Large intestine (tissue), 3 donors: ENCODE results near the gene MARK1. TPM values are rescaled to one million over a fixed set of nuclear protein-coding genes. Genes with fewer than 3 reads are reported as not detected.

Experiments
- DNase-seq, 2 donors: peaks; one replicate each; pipeline versions ENCODE4 v3.0.0 to v3.0.0-alpha.2; 2013
- H3K27ac ChIP-seq: one replicate; pipeline ENCODE4 v1.5.1; 2013; ENCODE audit warnings: low read length
- H3K27me3 ChIP-seq: 2 replicates; pipeline ENCODE4 v1.6.1; 2013; ENCODE audit warnings: low read length; ENCODE audit not compliant: control insufficient read depth, insufficient read depth
- H3K36me3 ChIP-seq: 2 replicates; pipeline ENCODE4 v1.6.1; 2013; ENCODE audit warnings: low read length; ENCODE audit not compliant: control insufficient read depth, insufficient read depth
- H3K4me1 ChIP-seq: one replicate; pipeline ENCODE4 v1.6.1; 2013; ENCODE audit warnings: low read length; ENCODE audit not compliant: control insufficient read depth, insufficient read depth
- H3K4me3 ChIP-seq: one replicate; pipeline ENCODE4 v1.5.1; 2013; ENCODE audit warnings: low read length
- H3K9me3 ChIP-seq: one replicate; pipeline ENCODE4 v1.6.1; 2013; ENCODE audit warnings: mild to moderate bottlenecking, low read depth, low read length, moderate library complexity; ENCODE audit not compliant: control insufficient read depth
- WGBS: methylation state at CpG from one replicate; pipeline ENCODE4 v1.1.5; 2013; ENCODE audit warnings: low lambda C conversion rate; ENCODE audit not compliant: insufficient coverage; 5-methylcytosine and 5-hydroxymethylcytosine counted together
- polyA plus RNA-seq: library from polyadenylated mRNA; unstranded; fragments of 120-200 nt; gene quantifications from one replicate; pipeline ENCODE4 v1.2.1, GENCODE V29; 2013

Gene MARK1
- polyA plus RNA-seq, 1 donor: 3.9 TPM

GRCh38 chr1:220689666-220690065 lies 161.7 kb downstream of the MARK1 start:
- Histone ChIP-seq H3K9me3 (no peaks in the 10 kb centered on the region), H3K27ac (no peak overlapping the region), H3K4me1 (peaks cover 3% of the 10 kb centered on the region), H3K4me3 (peak overlapping the region; percentile 94), H3K27me3 (no peaks in the 10 kb centered on the region), H3K36me3 (no peaks in the 10 kb centered on the region)
- WGBS: 50% methylated on average over 2 of the region's 14 CpGs
- DNase-seq: no peak

- no peaks in the 10 kb centered on the region for H3K9me3 ChIP-seq
- no CpG with 5 or more reads among the region's 96 CpGs for WGBS
- peak within 1 kb of the TSS; percentile 86 for H3K27ac ChIP-seq
- H3K36me3 ChIP-seq: no peaks in the 10 kb centered on the region
- no peaks in the 10 kb centered on the region for H3K27me3 ChIP-seq
- H3K4me3 ChIP-seq: peak within 1 kb of the TSS; percentile 94
- peak; percentile 77 to 92 for DNase-seq
- peaks cover 3% of the 10 kb centered on the region for H3K4me1 ChIP-seq
These were observed 162.5 kb downstream of the MARK1 start, which contains the start of gene C1orf115 for GRCh38 chr1:220690140-220691052. Gene C1orf115 (plus strand): TSS chr1:220690363. CDS start chr1:220690403, 40 bp downstream.

- peak; percentile 63 to 84 for DNase-seq
- Histone ChIP-seq H3K27ac (peak overlapping the region; percentile 86), H3K36me3 (no peaks in the 10 kb centered on the region), H3K9me3 (no peaks in the 10 kb centered on the region), H3K27me3 (no peaks in the 10 kb centered on the region), H3K4me1 (peaks cover 3% of the 10 kb centered on the region), H3K4me3 (peak overlapping the region; percentile 94)
- WGBS: 20% methylated on average over 1 of the region's 14 CpGs
These were observed 163.2 kb downstream of the MARK1 start for GRCh38 chr1:220691053-220691684.

GRCh38 chr1:220692436-220693228 lies 164.7 kb downstream of the MARK1 start:
- H3K27ac ChIP-seq: no peak overlapping the region
- DNase-seq: no peak
- peaks cover 3% of the 10 kb centered on the region for H3K4me1 ChIP-seq
- H3K9me3 ChIP-seq: no peaks in the 10 kb centered on the region
- WGBS: 76% methylated on average over 2 of the region's 8 CpGs
- peak overlapping the region; percentile 94 for H3K4me3 ChIP-seq
- peaks cover 14% of the 10 kb centered on the region for H3K36me3 ChIP-seq
- H3K27me3 ChIP-seq: no peaks in the 10 kb centered on the region

- WGBS: 100% methylated on average over 1 of the region's 8 CpGs
- Histone ChIP-seq H3K36me3 (peaks cover 28% of the 10 kb centered on the region), H3K4me1 (peaks cover 3% of the 10 kb centered on the region), H3K27me3 (no peaks in the 10 kb centered on the region), H3K27ac (no peak overlapping the region), H3K4me3 (no peak overlapping the region), H3K9me3 (no peaks in the 10 kb centered on the region)
- DNase-seq: no peak
These were observed 167.0 kb downstream of the MARK1 start for GRCh38 chr1:220694866-220695382.

- Histone ChIP-seq H3K27ac (no peak overlapping the region), H3K27me3 (no peaks in the 10 kb centered on the region), H3K4me3 (no peak overlapping the region), H3K36me3 (peaks cover 28% of the 10 kb centered on the region), H3K4me1 (peaks cover 3% of the 10 kb centered on the region), H3K9me3 (no peaks in the 10 kb centered on the region)
- no CpG with 5 or more reads among the region's 4 CpGs for WGBS
- DNase-seq: no peak
These were observed 167.5 kb downstream of the MARK1 start for GRCh38 chr1:220695426-220695825.

GRCh38 chr1:220696226-220696862 lies 168.4 kb downstream of the MARK1 start:
- H3K27ac ChIP-seq: no peak overlapping the region

GRCh38 chr1:220696863-220697231 lies 168.9 kb downstream of the MARK1 start:
- Histone ChIP-seq H3K4me1 (peaks cover 3% of the 10 kb centered on the region), H3K4me3 (no peak overlapping the region), H3K27me3 (no peaks in the 10 kb centered on the region), H3K9me3 (no peaks in the 10 kb centered on the region), H3K36me3 (peaks cover 28% of the 10 kb centered on the region), H3K27ac (no peak overlapping the region)
- DNase-seq: no peak
- WGBS: 83% methylated on average over 3 of the region's 9 CpGs

More at GRCh38 chr1:220696226-220696862, 168.4 kb downstream of the MARK1 start:
- Histone ChIP-seq H3K36me3 (peaks cover 28% of the 10 kb centered on the region), H3K4me3 (no peak overlapping the region), H3K4me1 (peaks cover 3% of the 10 kb centered on the region), H3K9me3 (no peaks in the 10 kb centered on the region), H3K27me3 (no peaks in the 10 kb centered on the region)
- WGBS: 100% methylated on average over 2 of the region's 16 CpGs
- DNase-seq: no peak

GRCh38 chr1:220697326-220697725 lies 169.4 kb downstream of the MARK1 start:
- Histone ChIP-seq H3K4me1 (peaks cover 3% of the 10 kb centered on the region), H3K9me3 (no peaks in the 10 kb centered on the region), H3K4me3 (no peak overlapping the region), H3K27ac (no peak overlapping the region), H3K36me3 (peaks cover 28% of the 10 kb centered on the region), H3K27me3 (no peaks in the 10 kb centered on the region)
- DNase-seq: no peak
- no CpG with 5 or more reads among the region's 6 CpGs for WGBS
